ENCODE measurements around the gene DDB1.

DNA sequence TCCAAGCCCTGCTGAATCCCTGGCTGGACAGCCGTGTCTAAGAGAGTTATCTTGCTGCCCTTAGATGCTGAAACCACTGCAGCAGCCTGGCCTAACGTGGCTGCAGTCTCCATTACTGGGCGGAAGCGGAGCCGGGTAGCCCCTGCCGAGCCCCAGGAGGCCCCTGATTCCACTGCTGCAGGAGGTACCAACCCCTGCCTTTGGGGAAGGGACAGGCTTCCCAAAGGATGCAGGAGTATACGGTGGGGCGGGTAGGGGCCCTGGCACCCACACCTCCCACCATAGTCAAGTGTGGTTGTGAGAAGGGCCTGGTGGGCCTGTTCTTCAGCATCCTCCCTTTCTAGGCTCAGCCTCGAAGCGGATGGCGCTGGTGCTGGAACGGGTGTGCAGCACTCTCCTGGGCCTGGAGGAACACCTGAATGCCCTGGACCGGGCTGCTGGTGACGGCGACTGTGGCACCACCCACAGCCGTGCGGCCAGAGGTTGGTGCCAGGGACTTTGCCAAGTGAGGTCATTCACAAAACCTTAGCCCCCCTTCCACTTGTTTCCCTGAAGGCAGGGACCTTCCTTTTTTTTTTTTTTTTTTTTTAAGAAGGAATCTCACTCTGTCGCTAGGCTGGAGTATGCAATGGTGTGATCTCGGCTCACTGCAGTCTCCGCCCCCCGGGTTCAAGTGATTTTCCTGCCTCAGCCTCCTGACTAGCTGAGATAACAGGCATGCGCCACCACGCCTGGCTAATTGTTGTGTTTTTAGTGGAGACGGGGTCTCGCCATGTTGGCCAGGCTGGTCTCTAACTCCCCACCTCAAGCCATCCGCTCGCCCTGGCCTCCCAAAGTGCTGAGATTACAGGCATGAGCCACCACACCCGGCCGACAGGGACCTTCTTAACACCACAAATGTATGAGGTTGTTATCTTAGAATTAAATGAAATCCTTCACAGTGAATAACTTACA lies 11.2 kb upstream of the DDB1 start:
- TF ChIP-seq, protein P1, sequence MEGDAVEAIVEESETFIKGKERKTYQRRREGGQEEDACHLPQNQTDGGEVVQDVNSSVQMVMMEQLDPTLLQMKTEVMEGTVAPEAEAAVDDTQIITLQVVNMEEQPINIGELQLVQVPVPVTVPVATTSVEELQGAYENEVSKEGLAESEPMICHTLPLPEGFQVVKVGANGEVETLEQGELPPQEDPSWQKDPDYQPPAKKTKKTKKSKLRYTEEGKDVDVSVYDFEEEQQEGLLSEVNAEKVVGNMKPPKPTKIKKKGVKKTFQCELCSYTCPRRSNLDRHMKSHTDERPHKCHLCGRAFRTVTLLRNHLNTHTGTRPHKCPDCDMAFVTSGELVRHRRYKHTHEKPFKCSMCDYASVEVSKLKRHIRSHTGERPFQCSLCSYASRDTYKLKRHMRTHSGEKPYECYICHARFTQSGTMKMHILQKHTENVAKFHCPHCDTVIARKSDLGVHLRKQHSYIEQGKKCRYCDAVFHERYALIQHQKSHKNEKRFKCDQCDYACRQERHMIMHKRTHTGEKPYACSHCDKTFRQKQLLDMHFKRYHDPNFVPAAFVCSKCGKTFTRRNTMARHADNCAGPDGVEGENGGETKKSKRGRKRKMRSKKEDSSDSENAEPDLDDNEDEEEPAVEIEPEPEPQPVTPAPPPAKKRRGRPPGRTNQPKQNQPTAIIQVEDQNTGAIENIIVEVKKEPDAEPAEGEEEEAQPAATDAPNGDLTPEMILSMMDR (IDR thresholded peaks at IDR 0.05): no peak
- TF ChIP-seq MXI1 (IDR thresholded peaks at IDR 0.05; ENCODE audit: low read depth, low read length): no peak
- TF ChIP-seq, protein P2, sequence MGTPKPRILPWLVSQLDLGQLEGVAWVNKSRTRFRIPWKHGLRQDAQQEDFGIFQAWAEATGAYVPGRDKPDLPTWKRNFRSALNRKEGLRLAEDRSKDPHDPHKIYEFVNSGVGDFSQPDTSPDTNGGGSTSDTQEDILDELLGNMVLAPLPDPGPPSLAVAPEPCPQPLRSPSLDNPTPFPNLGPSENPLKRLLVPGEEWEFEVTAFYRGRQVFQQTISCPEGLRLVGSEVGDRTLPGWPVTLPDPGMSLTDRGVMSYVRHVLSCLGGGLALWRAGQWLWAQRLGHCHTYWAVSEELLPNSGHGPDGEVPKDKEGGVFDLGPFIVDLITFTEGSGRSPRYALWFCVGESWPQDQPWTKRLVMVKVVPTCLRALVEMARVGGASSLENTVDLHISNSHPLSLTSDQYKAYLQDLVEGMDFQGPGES (IDR thresholded peaks at IDR 0.05; ENCODE audit: low read depth, low read length): no peak
- TF ChIP-seq, protein P3, sequence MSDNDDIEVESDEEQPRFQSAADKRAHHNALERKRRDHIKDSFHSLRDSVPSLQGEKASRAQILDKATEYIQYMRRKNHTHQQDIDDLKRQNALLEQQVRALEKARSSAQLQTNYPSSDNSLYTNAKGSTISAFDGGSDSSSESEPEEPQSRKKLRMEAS (IDR thresholded peaks at IDR 0.05; ENCODE audit: low read depth): no peak
- no peak for TF ChIP-seq ELF1 (IDR thresholded peaks at IDR 0.05)
- TF ChIP-seq, protein P4, sequence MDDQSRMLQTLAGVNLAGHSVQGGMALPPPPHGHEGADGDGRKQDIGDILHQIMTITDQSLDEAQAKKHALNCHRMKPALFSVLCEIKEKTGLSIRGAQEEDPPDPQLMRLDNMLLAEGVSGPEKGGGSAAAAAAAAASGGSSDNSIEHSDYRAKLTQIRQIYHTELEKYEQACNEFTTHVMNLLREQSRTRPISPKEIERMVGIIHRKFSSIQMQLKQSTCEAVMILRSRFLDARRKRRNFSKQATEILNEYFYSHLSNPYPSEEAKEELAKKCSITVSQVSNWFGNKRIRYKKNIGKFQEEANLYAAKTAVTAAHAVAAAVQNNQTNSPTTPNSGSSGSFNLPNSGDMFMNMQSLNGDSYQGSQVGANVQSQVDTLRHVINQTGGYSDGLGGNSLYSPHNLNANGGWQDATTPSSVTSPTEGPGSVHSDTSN (IDR thresholded peaks at IDR 0.05): no peak
- TF ChIP-seq SMC3 (IDR thresholded peaks at IDR 0.05; ENCODE audit: low read depth, low read length): no peak
- TF ChIP-seq MEF2A (IDR thresholded peaks at IDR 0.05; ENCODE audit: borderline replicate concordance, low read depth): no peak
- TF ChIP-seq FOSL2 (IDR thresholded peaks at IDR 0.05; ENCODE audit: borderline replicate concordance, low read depth): no peak

All from SK-N-SH (cell line).